BJ (cell line): ENCODE results near the gene SORCS2. TPM values are rescaled to one million over a fixed set of nuclear protein-coding genes. Genes with fewer than 3 reads are reported as not detected.

Source experiments
- CTCF ChIA-PET: fragments of 350-600 bp; formaldehyde crosslinking; extraction: SDS; loops from one replicate; lab custom pipeline; 2021; ENCODE audit warnings: antibody characterized with exemption, inconsistent platforms; lab: Yijun Ruan, JAX
- POLR2A ChIA-PET: fragments of 300-600 bp; sonication (Branson Sonifier 250); formaldehyde crosslinking; extraction: SDS; loops from one replicate; lab custom pipeline; 2021; ENCODE audit warnings: antibody characterized with exemption; lab: Charles Lee
- DNase-seq: peaks from one replicate; pipeline ENCODE4 v3.0.0-alpha.2; 2011; ENCODE audit warnings: low read depth
- H3K27me3 ChIP-seq: 2 replicates; pipeline ENCODE4 v1.6.0; 2011; ENCODE audit warnings: low read length; ENCODE audit not compliant: control insufficient read depth, insufficient read depth
- H3K36me3 ChIP-seq: 2 replicates; pipeline ENCODE4 v1.5.1; 2011; ENCODE audit warnings: low read length; ENCODE audit not compliant: control insufficient read depth, insufficient read depth
- H3K4me3 ChIP-seq: 2 replicates; pipeline ENCODE4 v1.5.1; 2011; ENCODE audit warnings: low read depth, mild to moderate bottlenecking, control low read depth, low read length
- polyA plus RNA-seq: library from polyadenylated mRNA; depleted of rRNA; stranded (reverse); fragments of >200 nt; gene quantifications from 2 replicates; pipeline ENCODE4 v1.2.3, GENCODE V29; 2011
- TF ChIP-seq, protein P1 (sequence below): IDR thresholded peaks from 2 replicates; pipeline ENCODE4 v1.5.1; 2011; ENCODE audit warnings: low read depth, mild to moderate bottlenecking, control low read depth, inconsistent platforms, low read length, moderate library complexity; ENCODE audit not compliant: insufficient read depth

The SORCS2 gene
- polyA plus RNA-seq, 1 experiment, result 0.63 TPM

DNA sequence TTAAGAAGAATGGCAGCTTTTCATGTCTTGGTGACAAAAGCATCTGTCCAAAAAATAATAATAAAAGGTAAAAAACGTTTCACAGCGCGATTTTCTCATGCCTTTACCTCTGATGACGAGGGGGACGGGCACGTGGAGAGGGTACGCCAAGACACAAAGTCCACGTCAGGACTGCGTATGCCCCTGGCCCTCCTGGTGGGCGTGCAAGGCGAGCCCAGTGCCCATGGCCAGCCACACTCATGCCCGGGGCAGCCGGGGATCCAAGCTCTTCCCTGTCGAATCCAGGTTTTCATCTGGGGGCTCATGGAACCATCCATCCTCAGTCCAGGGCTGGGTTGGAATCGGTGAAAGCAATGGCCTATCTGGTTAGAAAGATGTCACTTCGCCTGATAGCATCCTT, 570.8 kb downstream of the SORCS2 start:
- DNase-seq, result no peak
- TF ChIP-seq, protein P1, sequence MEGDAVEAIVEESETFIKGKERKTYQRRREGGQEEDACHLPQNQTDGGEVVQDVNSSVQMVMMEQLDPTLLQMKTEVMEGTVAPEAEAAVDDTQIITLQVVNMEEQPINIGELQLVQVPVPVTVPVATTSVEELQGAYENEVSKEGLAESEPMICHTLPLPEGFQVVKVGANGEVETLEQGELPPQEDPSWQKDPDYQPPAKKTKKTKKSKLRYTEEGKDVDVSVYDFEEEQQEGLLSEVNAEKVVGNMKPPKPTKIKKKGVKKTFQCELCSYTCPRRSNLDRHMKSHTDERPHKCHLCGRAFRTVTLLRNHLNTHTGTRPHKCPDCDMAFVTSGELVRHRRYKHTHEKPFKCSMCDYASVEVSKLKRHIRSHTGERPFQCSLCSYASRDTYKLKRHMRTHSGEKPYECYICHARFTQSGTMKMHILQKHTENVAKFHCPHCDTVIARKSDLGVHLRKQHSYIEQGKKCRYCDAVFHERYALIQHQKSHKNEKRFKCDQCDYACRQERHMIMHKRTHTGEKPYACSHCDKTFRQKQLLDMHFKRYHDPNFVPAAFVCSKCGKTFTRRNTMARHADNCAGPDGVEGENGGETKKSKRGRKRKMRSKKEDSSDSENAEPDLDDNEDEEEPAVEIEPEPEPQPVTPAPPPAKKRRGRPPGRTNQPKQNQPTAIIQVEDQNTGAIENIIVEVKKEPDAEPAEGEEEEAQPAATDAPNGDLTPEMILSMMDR, result no peak
- ChIA-PET CTCF (interaction anchor here (2.2 to 2.6 kb wide), 3 partner anchors 10 to 38 kb away, joined by 10 to 16 read pairs (median 11); no protein-coding TSS in a partner anchor), POLR2A (no interaction called here)
- Histone ChIP-seq H3K27me3 (no peaks in the 10 kb centered on the region), H3K4me3 (no peak overlapping the region), H3K36me3 (peaks cover 54% of the 10 kb centered on the region)

DNA sequence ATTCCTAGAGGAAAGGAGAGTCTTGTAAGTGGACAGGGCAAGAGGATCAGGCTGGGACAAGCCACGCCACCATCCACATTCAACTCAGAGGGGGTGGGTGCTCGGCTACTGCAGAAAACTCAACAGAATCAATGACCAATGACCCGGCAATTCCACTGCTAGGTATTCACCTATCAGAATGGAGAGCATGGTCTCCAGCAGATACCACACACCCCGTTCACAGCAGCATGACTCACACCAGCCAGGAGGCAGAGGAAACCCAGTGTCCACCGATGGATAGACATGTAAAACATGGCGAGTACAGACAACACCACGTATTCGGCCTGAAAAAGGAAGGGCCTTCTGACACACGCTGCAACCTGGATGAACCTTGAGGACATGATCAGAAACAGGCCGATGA, 571.5 kb downstream of the SORCS2 start:
- POLR2A ChIA-PET, result no interaction called here
- DNase-seq, result no peak
- Histone ChIP-seq H3K36me3 (peaks cover 60% of the 10 kb centered on the region), H3K4me3 (no peak overlapping the region), H3K27me3 (no peaks in the 10 kb centered on the region)
- TF ChIP-seq, protein P1, result no peak
- CTCF ChIA-PET, result no interaction called here

DNA sequence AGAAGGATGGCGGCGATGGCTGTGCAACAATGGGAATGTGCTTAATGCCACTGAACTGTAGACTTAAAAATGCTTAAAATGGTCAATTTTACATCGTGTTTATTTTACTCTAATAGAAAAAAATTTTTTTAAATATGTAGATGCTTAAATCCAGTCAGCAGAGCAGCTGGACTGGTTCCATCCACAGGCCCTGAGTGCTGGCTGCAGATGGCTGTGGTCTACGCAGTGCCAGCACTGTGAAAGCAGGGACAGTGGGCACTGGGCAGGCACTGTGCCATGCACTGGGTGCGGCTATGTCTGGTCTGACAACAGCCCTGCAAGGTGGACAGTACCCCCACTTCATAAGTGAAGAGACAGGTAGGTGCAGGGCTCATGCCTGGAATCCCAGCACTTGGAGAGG, 572.1 kb downstream of the SORCS2 start:
- TF ChIP-seq, protein P1, result no peak
- Histone ChIP-seq H3K27me3 (no peaks in the 10 kb centered on the region), H3K36me3 (peaks cover 65% of the 10 kb centered on the region), H3K4me3 (no peak overlapping the region)
- CTCF ChIA-PET, result no interaction called here
- POLR2A ChIA-PET, result no interaction called here
- DNase-seq, result no peak

DNA sequence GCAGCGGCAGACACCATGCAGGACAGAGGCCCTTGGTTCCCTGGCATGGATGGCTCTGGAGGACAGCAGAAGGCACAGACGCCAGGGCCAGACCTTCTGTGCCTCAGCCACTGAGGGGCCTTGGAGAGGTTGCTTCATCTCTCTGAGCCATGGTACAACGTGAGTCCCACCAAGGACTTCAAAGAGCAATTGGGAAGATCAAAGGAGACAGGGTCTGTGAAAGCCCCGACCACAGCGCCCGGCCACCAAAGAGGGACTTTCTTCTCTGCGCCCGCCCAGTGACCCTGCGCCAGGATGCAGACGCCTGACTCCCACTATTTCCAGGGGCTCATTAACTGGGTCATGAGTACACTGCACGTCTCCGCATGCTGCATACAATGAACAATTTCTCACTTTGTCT, 573.3 kb downstream of the SORCS2 start:
- no peak overlapping the region for H3K4me3 ChIP-seq
- peaks cover 64% of the 10 kb centered on the region for H3K36me3 ChIP-seq
- ChIA-PET CTCF (no interaction called here), POLR2A (no interaction called here)
- TF ChIP-seq, protein P1, result no peak
- no peak for DNase-seq
- H3K27me3 ChIP-seq, result no peaks in the 10 kb centered on the region

DNA sequence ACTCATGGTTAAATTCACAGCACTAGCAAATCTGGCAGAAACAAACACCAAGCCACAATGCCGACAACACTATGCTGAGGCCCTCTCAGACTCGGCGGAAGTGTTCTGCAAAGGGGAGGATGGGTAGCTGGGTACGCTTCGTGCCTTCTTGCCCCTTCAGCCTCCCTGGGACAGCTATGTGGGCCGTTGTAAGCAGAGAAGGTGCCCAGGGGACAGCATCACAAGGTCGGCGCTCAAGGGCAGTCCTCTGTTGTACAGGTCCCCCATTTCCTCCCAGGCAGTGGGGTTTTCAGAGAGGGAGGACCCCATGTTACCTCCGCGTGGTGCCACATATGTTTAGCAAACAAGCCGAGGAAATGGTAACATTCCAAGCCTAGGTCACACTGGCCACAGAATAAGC, 573.7 kb downstream of the SORCS2 start:
- no peak for DNase-seq
- Histone ChIP-seq H3K27me3 (no peaks in the 10 kb centered on the region), H3K36me3 (peaks cover 63% of the 10 kb centered on the region), H3K4me3 (no peak overlapping the region)
- ChIA-PET POLR2A (no interaction called here), CTCF (no interaction called here)
- TF ChIP-seq, protein P1, result no peak
